Measurements from ENCODE around the gene NLRP3. TPM values are rescaled to one million over a fixed set of nuclear protein-coding genes. Genes with fewer than 3 reads are reported as not detected.
A peak's percentile ranks its signal among the peaks of the same experiment; 100 is the strongest.

NLRP3 gene
- total and polyA plus RNA-seq, 2 of the 13 experiments (the other 11 are each of a cell fraction or from before 2014, with no cell fraction given) = not detected

DNA sequence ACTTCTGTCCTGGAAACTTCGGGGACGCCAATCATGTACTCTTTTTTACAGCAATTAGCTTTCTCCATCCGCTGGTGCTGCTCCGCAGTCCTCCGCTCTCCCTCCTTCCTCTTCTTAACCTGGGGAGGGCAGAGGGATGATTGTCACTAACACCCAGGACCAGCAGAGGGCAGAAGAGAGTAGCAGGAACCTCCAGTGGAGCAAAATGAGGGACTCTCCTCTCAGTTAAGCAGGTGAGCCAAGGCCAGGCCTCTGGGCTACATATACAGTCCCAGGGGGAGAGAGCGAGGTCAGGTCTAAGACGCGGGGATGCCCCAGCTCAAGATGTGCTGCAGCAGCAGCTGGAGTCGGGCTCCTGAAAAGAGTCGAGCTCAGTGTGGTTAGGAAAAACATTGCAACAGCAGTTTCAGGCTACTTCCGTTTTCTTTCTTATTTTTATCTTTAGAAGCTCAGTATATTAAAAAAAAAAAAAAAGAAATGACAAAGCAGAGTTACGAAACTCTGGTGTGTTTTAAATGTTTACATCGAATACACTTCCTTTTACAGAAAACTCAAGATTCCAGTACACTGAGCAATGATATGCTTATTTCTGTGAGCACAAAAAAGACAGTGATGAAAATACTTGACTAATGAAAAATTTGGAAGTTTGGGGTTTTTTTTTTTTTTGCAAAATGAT lies 25.7 kb upstream of the NLRP3 start:
- intact Hi-C loops (cut with micrococcal nuclease; ENCODE audit: unreplicated experiment) (loop anchor here (1.0 kb wide), 2 partner anchors 97 to 186 kb away; no protein-coding TSS in a partner anchor), in situ Hi-C loops (cut with HindIII; ENCODE audit: extremely low pct_ligation_motif_present, low pct_unique_long_range_greater_than_20kb) (no loop called here)
- Histone ChIP-seq H3K27ac (ENCODE audit: extremely low read length, insufficient read depth, low read length) (no peak overlapping the region), H3K4me3 (replicated peaks in 1 of 3; ENCODE audit: insufficient read depth in 1 of 3, low read depth in 2 of 3, low read length in 3 of 3) (no peak overlapping the region), H3K9me3 (ENCODE audit: low read length) (no peaks in the 10 kb centered on the region), H3K4me1 (ENCODE audit: insufficient read depth, low read length) (no peaks in the 10 kb centered on the region), H2AFZ (ENCODE audit: low read length) (no peak overlapping the region), H3K36me3 (replicated peaks in 1 of 2; ENCODE audit: control insufficient read depth in 1 of 2, insufficient read depth in 2 of 2, low read length in 2 of 2) (no peaks in the 10 kb centered on the region), H3K9ac (ENCODE audit: insufficient read depth, low read depth, low read length) (no peak overlapping the region), H3K27me3 (ENCODE audit: control insufficient read depth in 1 of 2, insufficient read depth in 2 of 2, low read length in 2 of 2) (peaks cover 1 to 16% of the 10 kb centered on the region in 2 experiments; a peak in 4 of 5 replicates), H3K4me2 (ENCODE audit: low read depth, low read length) (peak overlapping the region; percentile 44; the same call in 1 of the 2 replicates), H4K20me1 (ENCODE audit: insufficient read depth, low read length) (no peaks in the 10 kb centered on the region), H3K79me2 (ENCODE audit: insufficient read depth, low read length) (no peaks in the 10 kb centered on the region)
- POLR2A ChIA-PET = no interaction called here
- DNase-seq (ENCODE audit: low spot score) = peak; percentile 65
- ATAC-seq = peak; percentile 98
- peak; percentile 83 for FAIRE-seq
- 11% methylated on average over 12 of the region's 13 CpGs for WGBS (ENCODE audit: low lambda C conversion rate)
- BruUV-seq (replicated peaks) = no TSS peak
- CTCF ChIA-PET (ENCODE audit: low intra/inter-chr PET ratio, low total read pairs) = interaction anchor here (1.1 to 2.3 kb wide), 3 partner anchors 63 to 186 kb away, joined by 3 to 11 read pairs (median 10); no protein-coding TSS in a partner anchor
- TF ChIP-seq MLLT10 (CRISPR knock-in tag; IDR thresholded peaks at IDR 0.05) (no peak), PHF8 (CRISPR knock-in tag; IDR thresholded peaks at IDR 0.05) (peak; percentile 20; the same call in 1 of the 2 replicates), TCF7L2 (IDR thresholded peaks at IDR 0.05; ENCODE audit: low read depth, low read length) (no peak), ISX (CRISPR knock-in tag; conservative IDR thresholded peaks at IDR 0.05) (no peak), RCOR2 (CRISPR knock-in tag; IDR thresholded peaks at IDR 0.05) (no peak), RAD21 (CRISPR knock-in tag; IDR thresholded peaks at IDR 0.05) (peak; percentile 53), XRCC5 (optimal IDR thresholded peaks at IDR 0.05; ENCODE audit: low read length) (peak; percentile 83), HMGXB4 (CRISPR knock-in tag; IDR thresholded peaks at IDR 0.05; ENCODE audit: borderline replicate concordance in 1 of 2, low read depth in 1 of 2) (peak in 1 of 2 experiments; percentile 39; a peak in 1 of 4 replicates), THAP11 (CRISPR knock-in tag; IDR thresholded peaks at IDR 0.05) (0 out of 2 replicates have a peak, but pooled peaks have one; percentile 21), MAZ (IDR thresholded peaks at IDR 0.05; ENCODE audit: borderline replicate concordance, low read depth, low read length) (no peak), MAZ (CRISPR knock-in tag; IDR thresholded peaks at IDR 0.05; ENCODE audit: low read depth) (peak; percentile 39; the same call in 1 of the 2 replicates), ZKSCAN1 (IDR thresholded peaks at IDR 0.05; ENCODE audit: low read length) (0 out of 2 replicates have a peak, but pooled peaks have one; percentile 8), ZNF263 (CRISPR knock-in tag; IDR thresholded peaks at IDR 0.05) (peak; percentile 76), CTCF (CRISPR knock-in tag; IDR thresholded peaks at IDR 0.05) (peak; percentile 86), GATAD2A (CRISPR knock-in tag; IDR thresholded peaks at IDR 0.05) (0 out of 2 replicates have a peak, but pooled peaks have one; percentile 22)
- TF ChIP-seq, protein P1, sequence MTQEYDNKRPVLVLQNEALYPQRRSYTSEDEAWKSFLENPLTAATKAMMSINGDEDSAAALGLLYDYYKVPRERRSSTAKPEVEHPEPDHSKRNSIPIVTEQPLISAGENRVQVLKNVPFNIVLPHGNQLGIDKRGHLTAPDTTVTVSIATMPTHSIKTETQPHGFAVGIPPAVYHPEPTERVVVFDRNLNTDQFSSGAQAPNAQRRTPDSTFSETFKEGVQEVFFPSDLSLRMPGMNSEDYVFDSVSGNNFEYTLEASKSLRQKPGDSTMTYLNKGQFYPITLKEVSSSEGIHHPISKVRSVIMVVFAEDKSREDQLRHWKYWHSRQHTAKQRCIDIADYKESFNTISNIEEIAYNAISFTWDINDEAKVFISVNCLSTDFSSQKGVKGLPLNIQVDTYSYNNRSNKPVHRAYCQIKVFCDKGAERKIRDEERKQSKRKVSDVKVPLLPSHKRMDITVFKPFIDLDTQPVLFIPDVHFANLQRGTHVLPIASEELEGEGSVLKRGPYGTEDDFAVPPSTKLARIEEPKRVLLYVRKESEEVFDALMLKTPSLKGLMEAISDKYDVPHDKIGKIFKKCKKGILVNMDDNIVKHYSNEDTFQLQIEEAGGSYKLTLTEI (CRISPR knock-in tag; conservative IDR thresholded peaks at IDR 0.05) = no peak
- TF ChIP-seq, protein P2, sequence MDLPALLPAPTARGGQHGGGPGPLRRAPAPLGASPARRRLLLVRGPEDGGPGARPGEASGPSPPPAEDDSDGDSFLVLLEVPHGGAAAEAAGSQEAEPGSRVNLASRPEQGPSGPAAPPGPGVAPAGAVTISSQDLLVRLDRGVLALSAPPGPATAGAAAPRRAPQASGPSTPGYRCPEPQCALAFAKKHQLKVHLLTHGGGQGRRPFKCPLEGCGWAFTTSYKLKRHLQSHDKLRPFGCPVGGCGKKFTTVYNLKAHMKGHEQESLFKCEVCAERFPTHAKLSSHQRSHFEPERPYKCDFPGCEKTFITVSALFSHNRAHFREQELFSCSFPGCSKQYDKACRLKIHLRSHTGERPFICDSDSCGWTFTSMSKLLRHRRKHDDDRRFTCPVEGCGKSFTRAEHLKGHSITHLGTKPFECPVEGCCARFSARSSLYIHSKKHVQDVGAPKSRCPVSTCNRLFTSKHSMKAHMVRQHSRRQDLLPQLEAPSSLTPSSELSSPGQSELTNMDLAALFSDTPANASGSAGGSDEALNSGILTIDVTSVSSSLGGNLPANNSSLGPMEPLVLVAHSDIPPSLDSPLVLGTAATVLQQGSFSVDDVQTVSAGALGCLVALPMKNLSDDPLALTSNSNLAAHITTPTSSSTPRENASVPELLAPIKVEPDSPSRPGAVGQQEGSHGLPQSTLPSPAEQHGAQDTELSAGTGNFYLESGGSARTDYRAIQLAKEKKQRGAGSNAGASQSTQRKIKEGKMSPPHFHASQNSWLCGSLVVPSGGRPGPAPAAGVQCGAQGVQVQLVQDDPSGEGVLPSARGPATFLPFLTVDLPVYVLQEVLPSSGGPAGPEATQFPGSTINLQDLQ (CRISPR knock-in tag; IDR thresholded peaks at IDR 0.05) = no peak

All from HepG2 (cell line).